CD4-positive, alpha-beta T cell treated with Interleukin-21 for 1 hour (primary cell): ENCODE data around the gene EDC3.

Experiments used
- DNase-seq: peaks from one replicate; pipeline ENCODE4 v3.0.0-alpha.2; 2020

The EDC3 gene

DNA sequence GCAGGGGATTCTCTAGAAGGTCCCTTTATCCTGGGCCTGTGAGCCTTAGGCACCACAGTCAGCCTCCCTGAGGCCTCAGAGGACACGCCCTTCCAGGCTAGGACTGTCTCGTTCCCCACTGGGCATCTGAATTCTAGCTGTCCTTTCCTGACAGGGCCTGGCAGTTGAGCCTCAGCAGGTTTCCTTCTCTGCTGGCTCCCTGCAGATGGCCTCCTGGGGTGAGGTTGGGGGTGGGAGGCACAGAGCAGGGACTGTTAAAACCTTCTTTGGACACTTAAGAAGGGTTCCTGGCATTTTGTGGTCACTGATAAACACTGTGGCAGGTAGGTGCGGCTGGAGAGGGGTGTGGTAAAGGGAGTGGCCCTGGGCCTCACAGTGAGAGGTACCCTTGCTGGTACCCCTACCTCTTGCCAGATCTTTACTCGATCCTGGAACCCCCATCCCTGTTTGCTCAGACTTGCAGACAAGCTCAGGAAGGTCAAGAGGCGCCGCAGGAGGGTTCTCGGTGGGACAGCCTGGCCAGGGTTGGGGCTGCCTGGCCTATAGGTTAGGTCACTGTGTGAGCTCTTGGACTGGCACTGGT lies 71.7 kb downstream of the EDC3 start:
- no peak for DNase-seq

DNA sequence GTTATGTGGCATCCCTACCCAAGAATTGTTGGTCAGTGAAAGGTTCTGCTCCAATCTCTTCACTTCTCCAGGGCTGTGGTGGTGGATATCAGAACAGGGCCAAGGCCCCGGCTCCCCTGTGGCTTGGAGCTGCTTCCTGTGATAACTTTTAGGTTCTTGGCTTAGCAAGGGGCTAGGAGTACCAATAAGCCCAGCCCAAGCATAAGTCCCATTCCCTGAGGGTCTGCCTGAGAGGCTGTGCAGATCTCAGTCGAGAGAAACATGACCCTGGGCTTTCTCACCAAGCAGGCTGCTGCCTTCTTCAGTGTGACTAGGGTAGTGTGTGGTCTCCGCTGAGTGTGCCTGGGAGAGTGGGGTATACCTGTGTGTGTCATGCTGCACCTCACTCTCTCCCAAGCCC lies 73.1 kb downstream of the EDC3 start:
- DNase-seq = no peak

DNA sequence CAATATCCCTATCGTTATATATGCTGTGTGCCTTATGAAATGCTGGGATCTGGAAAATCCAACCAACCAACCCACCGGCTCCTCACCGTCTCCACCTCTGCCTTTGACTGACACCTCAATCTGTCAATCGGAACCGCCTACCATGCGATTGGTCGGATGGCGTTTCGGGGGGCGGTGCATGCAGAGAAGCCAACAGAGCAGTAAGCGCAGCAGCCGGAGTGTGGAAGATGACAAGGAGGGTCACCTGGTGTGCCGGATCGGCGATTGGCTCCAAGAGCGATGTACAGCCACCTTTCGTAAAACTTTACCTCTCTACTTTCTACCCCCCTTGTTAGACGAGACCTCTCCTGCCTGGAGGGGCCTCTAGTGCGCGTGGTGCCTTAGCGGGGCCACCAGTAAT lies 73.9 kb downstream of the EDC3 start:
- no peak for DNase-seq

DNA sequence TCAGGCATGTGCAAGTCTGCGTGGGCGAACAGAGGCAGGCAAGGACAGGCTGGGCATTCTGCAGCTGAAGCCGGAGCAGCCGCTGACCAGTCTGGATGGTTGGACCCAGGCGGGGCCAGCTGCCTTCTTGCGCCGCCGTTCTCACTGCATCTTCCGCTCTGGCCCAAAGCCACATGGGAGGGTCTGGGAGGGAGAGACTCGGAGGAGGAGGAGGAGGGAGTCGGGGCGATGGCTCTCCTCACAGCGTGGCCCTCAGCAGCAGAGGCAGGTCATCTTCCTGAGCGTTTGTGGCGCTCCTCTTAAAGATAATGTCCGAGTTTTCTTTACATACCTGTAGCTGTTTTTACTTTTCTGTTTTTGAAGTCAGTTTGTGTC lies 74.3 kb downstream of the EDC3 start:
- no peak for DNase-seq

DNA sequence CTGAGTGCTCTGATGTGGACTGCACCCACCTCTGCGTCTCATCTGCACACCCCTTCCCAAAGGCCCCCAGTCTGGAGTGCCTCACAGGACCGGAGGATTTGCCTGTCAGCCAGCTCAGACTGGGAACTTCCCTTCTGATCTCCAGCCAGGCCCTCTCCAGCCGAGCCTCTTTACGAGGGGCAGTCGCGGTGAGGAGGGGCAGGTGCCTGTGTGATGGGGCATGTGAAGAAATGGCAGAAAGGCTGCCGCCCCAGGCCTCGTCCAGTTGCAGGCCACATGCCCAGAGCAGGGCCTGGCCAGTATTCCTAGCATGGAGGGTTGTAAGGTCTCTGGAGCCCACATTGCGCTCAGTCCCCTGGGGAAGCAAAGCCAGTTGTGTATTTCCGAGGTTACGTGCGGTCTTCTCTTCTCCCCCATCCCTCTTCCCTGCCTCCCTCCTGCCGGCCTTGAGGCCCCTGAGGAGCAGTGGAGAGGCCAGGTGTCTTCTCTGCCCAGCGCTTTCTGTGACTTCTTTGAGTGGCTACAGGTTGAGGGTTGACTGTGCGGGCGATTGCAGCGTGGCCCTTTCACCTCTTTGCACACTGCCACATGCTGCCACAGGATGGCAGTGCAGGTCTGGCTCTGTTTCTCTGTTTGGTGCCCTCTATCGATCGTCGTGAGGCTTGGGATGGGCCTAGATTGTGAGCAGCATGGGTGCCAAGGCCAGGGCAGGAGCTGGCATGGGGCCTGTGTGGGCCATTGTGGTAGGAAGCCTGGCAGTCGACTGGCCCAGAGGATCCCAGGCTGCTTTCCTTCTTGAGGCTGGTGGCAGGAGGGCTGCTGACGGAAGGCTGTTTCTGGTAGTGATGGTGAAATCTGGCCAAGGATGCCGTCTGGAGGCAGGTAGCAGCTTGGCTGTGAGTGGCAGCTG lies 74.9 kb downstream of the EDC3 start:
- peak; percentile 84 for DNase-seq

DNA sequence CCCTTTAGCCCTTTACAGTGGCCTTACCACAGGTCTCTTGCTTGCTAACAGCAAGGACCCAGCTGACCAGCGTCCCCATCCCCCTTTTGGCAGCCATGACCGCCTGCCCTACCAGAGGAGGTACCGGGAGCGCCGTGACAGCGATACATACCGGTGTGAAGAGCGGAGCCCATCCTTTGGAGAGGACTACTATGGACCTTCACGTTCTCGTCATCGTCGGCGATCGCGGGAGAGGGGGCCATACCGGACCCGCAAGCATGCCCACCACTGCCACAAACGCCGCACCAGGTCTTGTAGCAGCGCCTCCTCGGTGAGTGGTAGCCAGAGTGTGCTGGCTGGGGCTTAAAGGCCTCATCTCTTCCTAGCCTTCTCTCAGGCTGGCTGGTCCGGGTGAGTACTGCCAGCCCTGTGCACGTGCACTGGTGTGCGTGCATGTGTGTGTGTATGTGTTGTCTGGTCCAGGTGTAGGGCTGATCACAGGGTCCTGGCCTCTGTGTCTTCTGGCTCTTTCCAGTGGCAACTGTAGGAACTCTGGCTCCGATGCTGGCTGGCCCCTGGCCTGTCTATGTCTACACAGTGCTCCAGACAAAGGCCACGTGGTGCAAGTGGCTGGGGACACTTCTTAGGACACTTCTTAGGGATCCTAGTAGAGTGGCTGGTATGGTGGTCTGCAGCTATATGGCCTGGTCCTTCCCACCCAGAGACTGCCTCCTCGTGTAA lies 75.7 kb downstream of the EDC3 start:
- DNase-seq = no peak

DNA sequence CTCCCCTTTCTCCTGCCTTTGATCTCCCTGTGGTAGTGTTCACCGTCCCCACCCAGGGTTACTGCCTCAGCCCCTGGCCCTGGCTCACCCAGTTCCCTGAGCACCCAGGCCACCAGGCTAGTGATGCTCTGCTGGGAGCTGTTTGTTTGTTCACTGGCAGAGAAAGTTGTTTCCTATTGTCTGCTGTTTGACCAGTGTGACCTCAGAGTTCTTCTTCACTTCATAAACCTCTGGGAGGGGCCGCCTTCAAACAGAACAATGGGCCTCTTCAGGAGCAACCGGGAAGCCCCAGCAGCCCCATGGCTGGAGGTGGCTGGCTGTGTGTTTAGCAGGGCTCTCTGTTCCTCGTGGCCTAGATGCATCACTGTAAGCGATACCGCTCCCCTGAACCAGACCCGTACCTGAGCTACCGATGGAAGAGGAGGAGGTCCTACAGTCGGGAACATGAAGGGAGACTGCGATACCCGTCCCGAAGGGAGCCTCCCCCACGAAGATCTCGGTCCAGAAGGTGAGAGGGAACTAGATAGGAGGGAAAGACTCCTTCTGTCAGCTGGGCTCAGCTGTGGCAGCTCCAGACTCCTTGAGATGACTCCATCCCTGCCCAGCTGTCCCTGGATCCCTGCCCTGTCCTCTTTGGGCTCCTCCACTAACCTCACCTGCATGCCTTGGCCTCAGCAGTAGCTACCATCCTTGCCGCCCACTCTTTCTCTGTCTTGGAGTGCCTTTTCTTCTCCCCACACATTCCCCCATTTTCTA lies 76.8 kb downstream of the EDC3 start:
- no peak for DNase-seq

DNA sequence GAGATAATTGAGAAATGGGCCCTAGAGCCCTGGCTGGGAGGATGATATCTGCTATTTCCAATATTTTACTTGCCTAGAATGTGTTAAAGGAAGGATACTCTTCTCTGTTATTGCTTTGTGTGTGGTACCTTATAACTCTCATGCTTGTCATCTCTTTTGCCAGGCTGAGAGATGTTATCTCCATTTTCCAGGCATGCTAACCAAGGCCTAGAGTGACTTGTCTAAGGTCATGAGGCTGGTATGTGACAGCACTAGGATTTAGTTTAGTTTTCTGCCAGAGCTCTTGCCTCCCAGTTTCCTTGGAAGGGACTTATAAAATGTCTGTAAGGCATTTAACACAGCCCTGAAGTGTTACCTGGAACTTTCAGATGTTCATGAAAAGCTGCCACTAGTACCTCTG lies 78.8 kb downstream of the EDC3 start:
- DNase-seq = no peak

DNA sequence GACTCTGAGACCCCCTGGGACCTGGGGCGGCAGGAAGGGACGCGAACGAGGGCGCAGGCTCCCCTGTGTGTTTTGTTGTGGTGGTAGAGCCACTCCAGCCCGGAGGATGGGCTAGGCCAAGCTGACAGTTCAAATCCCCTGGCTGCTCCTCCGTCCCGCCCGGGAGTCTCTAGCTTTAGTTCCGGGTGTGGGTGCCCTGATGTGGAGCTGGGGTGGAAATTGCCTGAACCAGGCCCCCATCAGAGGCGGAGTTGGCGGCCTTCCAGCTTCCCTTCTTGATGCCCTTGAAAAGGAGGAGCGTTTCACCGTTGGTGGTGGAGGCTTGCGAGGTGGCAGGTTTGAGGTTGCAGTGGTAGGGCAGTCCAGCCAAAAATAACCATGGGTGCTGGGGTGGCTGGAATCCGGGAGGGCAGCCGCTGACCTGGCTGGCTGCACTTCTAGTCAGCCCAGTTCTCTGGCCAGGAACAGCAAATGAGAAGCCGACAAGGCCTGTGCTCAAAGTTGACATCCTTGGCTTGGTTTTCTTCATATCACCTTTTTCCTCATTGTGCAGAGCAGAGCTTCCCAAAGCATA lies 79.4 kb downstream of the EDC3 start:
- DNase-seq = peak; percentile 76

DNA sequence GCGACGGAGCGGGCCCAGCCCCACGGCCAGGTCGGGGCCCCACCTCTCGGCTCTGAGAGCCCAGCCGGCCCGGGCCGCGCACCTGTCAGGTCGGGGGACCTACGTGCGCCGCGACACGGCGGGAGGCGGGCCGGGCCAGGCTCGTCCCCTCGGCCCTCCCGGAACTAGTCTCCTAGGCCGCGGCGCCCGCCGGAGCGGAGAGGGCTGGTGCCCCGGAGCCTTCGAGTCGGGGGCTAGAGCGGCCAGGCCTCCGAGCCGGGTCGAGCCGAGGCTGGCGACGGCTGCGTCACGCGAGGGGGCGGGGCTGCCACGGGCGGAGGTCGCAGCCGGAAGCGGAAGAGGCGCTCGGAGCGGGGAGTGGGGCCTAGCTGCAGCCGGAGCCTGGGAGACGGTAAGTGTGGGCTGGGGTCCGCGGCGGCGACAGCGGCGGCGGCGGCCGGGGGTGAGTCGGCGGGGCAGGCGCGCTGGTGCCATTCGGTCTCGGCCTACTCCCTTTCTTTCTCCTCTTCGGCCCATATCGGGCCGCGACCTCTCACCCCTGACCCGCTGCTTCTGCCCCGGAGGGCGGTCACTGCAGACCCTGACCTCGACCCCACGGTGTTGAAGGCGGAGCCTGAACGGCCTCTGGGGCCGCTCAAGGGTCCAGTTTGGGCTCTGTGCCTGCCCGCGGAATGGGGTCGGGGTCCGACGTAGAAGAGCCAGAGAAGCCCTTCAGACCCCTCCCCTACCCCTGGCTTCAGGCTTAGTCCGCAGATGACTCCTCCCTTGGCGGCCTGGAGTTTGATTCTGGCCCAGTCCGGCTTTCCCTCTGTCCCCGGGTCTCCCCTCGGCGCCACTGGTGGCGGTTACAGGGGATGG lies 80.1 kb downstream of the EDC3 start, which contains the start of gene CLK3:
Gene CLK3, plus strand, starts transcription at position 329 of the 858 bp plus-strand sequence. CDS start 3,361 bp downstream, outside the sequence.
- peak; percentile 96 for DNase-seq

DNA sequence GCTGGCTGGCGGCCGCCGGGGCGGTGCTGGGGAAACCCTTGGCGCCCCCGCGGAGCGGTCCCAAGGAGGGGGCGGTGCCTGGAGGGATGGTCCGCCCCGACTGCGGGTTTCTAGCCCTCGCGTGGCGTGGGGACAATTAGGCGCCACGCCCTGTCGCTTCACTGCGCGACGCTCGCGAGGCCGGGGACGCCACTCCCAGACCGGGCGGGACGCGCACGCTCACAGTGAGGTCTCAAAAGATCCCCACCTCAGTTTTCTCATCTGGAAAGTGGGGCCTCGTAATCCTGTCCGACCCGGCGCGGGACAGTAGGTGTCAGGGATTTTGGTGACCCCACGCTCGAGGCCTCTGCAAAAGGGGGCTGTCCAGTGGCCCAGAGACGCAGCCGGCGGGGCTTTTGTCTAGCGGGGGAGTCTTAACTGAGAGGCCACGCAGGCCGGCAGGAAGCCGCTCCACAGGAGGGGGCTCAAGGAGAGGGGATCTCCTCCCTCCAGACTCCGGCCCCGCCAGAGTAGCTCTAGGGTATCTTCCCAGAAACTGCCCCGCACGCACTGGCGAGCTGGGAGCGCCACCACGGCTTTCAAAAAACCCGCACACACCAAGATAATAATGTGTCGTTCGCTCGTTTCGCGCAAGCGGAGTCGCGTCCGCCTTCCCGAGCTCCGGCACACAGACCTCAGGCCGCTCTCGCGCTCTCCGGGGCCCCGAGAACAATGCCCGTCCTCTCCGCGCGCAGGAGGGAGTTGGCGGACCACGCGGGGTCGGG lies 80.9 kb downstream of the EDC3 start:
- peak; percentile 95 for DNase-seq

DNA sequence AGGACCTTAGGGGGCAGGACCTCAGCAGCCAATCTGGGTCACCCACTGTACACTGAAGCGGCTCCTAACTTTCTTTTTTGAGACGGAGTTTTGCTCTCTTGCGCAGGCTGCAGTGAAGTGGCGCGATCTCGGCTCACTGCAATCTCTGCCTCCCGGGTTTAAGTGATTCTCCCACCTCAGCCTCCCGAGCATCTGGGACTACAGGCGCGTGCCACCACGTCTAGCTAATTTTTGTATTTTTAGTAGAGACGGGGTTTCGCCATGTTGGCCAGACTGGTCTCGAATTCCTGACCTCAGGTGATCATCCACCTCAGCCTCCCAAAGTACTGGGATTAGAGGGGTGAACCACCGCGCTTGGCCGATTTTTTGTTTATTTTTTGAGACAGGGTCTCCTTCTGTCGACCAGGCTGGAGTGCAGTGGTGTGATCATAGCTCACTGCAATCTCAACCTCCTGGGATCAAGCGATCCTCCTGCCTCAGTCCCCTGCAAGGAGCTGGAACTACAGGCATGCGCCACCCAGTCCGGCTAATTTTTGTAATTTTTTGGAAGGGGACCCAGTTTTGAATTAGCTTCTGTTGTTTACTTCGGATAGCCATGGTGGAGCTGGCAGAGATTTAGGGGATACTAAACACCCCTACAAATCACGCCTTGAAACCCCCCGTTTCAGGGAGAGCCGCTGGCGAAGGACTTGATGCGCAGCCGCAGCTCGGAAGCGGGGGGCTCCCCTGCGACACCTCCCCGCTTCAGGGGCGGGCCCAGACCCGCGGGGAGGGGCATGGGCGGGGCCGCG lies 81.7 kb downstream of the EDC3 start:
- DNase-seq = no peak

DNA sequence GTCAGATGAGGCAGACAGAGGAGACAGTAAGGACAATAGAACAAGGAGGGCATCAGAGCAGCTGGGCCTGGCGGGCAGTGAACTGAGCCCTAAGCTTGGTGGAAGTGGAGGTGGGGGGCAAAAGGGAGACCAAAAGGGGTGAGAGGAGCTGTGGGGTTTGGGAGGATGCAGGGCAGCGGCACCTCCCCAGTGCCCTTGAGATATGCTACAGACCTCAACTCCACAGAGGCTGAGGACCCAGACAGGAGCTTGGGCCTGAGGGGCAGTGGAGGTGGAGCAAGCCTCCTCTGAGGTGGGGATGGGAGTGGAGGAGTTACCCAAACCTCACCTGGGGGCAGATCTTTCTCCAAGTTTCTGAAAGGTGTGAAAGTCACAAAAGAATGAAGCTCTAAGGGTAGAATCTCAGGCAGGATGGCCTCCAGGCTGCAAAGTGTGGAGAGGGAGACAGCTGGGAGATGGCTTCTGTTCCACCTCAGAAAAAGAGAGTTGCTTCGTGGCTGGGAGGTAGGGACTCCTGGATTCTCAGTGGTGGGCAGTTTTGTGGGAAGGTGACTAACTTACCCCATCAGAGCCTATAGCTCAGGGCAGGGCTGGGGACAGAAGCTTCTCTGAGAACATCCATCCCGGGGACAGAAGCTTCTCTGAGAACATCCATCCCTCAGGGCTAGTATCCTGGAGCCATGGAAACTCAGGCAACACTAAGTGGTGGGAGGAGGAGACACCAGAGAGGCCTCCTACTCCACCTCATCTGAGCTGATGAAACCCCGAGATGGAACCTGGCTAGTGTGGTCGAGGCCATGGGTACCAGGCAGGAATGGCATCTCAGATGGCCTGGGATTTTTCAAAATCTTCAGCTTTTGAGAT lies 82.5 kb downstream of the EDC3 start:
- no peak for DNase-seq

DNA sequence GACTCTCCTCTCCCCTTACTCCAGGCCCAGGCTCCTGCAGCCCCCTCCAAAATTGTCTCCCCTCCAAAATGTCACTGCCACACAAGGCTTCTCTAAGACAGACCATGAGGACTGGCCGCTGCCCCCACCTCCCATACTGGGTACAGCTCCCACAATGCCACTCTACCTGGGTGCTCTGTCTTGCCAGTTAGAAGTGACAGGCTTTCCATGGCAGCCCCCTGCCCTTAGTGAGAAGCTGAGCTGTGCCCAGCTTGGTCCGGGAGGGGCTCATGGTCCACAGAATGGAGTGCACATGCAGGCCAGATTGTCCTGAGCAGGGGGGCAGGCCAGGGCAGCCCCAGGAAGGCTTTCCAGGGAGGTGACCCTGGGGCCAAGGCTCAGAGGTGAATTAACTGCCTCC lies 83.1 kb downstream of the EDC3 start:
- DNase-seq = no peak

DNA sequence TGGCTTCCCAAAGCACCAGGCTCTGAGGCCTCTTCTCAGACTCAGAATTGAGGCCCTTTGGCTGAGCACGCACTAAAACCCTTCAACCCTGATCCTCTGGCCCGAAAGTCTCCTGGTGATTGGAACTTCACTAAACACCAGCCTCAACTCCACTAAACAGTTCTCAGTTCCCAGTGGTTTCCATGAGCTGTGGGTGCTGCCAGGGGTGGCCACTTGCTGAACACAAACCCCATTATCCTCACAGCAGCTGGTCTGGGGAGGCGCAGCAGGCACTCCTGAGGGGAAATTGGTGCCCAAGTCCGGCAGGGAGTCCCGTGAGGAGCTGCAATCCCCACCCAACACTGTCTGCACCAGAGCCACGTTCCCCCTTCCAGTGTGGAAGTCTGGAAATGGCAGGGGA lies 84.0 kb downstream of the EDC3 start:
- no peak for DNase-seq

DNA sequence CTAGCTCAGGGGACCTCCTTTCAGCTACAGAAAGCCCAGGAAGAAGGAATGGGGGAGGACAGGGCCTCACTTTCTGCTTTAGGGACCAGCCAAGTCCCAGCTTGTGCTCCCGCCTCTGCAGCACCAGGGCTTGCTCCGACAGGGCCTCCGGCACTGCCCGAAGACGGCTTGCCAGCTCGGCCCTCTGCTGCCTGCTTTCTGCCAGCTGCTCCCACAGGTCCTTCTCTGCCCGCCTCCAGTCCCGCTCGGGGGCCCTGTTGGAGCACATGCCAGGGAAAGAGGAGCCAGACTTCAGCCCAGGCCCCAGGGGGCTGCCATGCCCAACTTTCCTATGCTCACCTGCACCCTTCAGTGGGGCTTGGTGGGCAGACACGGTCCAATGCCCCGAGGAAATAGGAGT lies 84.5 kb downstream of the EDC3 start:
- DNase-seq = no peak

DNA sequence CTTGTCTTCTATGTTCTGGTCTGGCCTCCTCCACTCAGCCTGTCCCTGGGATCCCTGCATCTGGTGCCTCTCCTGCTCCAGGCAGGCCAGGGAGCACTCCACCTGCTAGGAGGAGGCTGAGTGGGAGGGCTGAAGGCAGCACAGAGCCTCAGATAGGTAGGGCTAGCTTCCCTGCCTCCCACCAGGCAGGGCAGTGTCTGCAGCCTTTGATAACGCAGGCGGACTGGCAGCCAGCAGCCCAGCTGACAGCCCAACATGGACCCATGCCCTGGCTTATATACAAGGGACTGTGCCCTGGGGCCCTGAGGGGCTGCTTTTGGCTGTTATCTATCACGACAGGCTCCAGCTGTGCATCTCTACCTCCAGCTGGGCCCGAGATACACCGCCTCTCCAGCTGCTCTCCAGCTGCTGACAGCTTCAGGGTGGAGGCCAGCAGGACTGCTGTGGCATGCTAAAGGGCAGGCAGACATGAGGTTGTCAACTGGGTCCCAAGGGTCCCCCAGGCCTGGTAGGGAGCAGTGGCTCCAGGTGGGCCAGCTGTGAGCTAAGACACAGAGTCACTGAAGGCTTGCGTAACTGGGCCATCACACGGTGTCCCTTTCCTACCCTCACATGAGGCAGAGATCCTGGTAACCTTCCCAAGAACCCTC lies 85.4 kb downstream of the EDC3 start:
- no peak for DNase-seq

DNA sequence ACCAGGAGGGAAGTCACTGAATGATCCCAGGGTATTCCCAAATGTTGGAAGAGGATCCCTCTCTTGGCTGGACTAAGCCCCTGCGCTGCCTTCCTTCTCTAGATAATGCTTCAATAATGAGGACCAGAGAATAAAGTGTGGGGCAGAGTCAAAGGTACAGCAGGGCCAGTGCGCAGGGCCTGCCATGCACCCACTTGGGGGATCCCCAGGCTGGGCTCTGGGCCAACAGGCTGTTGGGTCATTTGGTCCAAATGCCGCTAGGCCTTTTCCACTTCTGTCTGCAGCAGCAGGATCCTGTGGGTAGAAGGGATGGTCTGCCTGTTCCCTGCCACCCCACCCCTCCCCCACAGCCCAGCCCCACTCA lies 85.9 kb downstream of the EDC3 start:
- no peak for DNase-seq

DNA sequence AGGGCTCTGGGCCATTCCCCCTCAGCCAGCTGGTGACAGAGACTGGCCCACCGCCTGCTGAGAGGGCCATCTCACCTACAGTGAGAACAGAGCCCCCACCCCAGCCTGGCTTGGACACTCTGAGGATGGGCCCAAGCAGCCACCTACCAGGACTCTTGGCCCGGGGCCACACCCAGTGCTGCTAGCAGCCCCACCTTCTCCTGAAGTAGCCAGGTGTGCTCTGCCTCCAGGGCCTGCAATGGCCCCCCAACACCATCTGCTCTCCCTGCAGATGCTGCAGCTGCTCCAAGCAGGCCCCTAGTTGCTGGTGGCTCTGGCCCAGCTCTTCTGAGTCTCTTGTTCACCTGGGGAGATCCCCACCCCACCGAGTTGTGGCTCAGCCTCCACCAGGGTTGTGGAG lies 87.0 kb downstream of the EDC3 start:
- DNase-seq = no peak
